SK-N-SH treated with all-trans-retinoic acid at 6 μM for 48 hours (cell line): Measurements from ENCODE around the gene EPHX1.
A peak's percentile ranks its signal among the peaks of the same experiment; 100 is the strongest.

Experiments used
- ATAC-seq: fragments of 200-7000 bp; cut with Tn5 transposase; 3 replicates; pipeline ENCODE4 v1.9.1; 2020; ENCODE audit warnings: mild to moderate bottlenecking, moderate library complexity
- ARNTL ChIP-seq: fragments of 450-650 bp; formaldehyde crosslinking; IDR thresholded peaks from 2 replicates; pipeline ENCODE4 v1.5.0; 2020; ENCODE audit warnings: low read depth, mild to moderate bottlenecking, moderate library complexity, borderline replicate concordance
- BACH2 ChIP-seq: fragments of 250-450 bp; sonication (Bioruptor Pico); IDR thresholded peaks from 2 replicates; pipeline ENCODE4 v1.9.0; 2021; ENCODE audit warnings: mild to moderate bottlenecking, borderline replicate concordance
- ESRRG ChIP-seq: fragments of 250-450 bp; sonication (Bioruptor Pico); IDR thresholded peaks from 2 replicates; pipeline ENCODE4 v1.6.1; 2021; ENCODE audit warnings: mild to moderate bottlenecking
- GLIS3 ChIP-seq: fragments of 250-450 bp; sonication (Bioruptor Pico); IDR thresholded peaks from 2 replicates; pipeline ENCODE4 v1.5.0; 2020; ENCODE audit warnings: mild to moderate bottlenecking, moderate library complexity
- ISL1 ChIP-seq: fragments of 250-450 bp; sonication (Bioruptor Pico); IDR thresholded peaks from 2 replicates; pipeline ENCODE4 v2.1.2; 2022; ENCODE audit warnings: mild to moderate bottlenecking, moderate library complexity
- OSR1 ChIP-seq: fragments of 250-450 bp; sonication (Bioruptor Pico); IDR thresholded peaks from 2 replicates; pipeline ENCODE4 v1.8.0; 2022; ENCODE audit warnings: moderate library complexity, mild to moderate bottlenecking, inconsistent platforms
- PPARA ChIP-seq: fragments of 250-450 bp; sonication (Bioruptor Pico); IDR thresholded peaks from 2 replicates; pipeline ENCODE4 v1.5.0; 2020; ENCODE audit warnings: mild to moderate bottlenecking, borderline replicate concordance
- RARB ChIP-seq: fragments of 250-450 bp; sonication (Bioruptor Pico); IDR thresholded peaks from 2 replicates; pipeline ENCODE4 v1.8.0; 2021; ENCODE audit warnings: mild to moderate bottlenecking, moderate library complexity
- SNAI2 ChIP-seq: fragments of 250-450 bp; sonication (Bioruptor Pico); IDR thresholded peaks from 2 replicates; pipeline ENCODE4 v1.5.0; 2020; ENCODE audit warnings: mild to moderate bottlenecking, moderate library complexity
- TCF4 ChIP-seq: fragments of 250-450 bp; sonication (Bioruptor Pico); IDR thresholded peaks from 2 replicates; pipeline ENCODE4 v1.8.0; 2021; ENCODE audit warnings: mild to moderate bottlenecking, moderate library complexity, borderline replicate concordance
- ZC3H10 ChIP-seq: fragments of 250-450 bp; sonication (Bioruptor Pico); IDR thresholded peaks from 2 replicates; pipeline ENCODE4 v1.5.1; 2021; ENCODE audit warnings: mild to moderate bottlenecking, moderate library complexity
- ZFP3 ChIP-seq: fragments of 250-450 bp; sonication (Bioruptor Pico); IDR thresholded peaks from 2 replicates; pipeline ENCODE4 v1.5.0; 2020; ENCODE audit warnings: mild to moderate bottlenecking, moderate library complexity
- ZFP30 ChIP-seq: fragments of 450-650 bp; formaldehyde crosslinking; IDR thresholded peaks from 2 replicates; pipeline ENCODE4 v1.5.0; 2022; ENCODE audit warnings: mild to moderate bottlenecking, moderate library complexity
- ZNF565 ChIP-seq: fragments of 450-650 bp; formaldehyde crosslinking; conservative IDR thresholded peaks from 2 replicates; pipeline ENCODE4 v1.5.0; 2020; ENCODE audit warnings: low read depth, mild to moderate bottlenecking, moderate library complexity
- ZNF70 ChIP-seq: fragments of 450-650 bp; formaldehyde crosslinking; IDR thresholded peaks from 2 replicates; pipeline ENCODE4 v1.5.0; 2020; ENCODE audit warnings: mild to moderate bottlenecking, moderate library complexity
- TF ChIP-seq, protein P1 (sequence below): fragments of 250-450 bp; sonication (Bioruptor Pico); IDR thresholded peaks from 2 replicates; pipeline ENCODE4 v1.8.0; 2021; ENCODE audit warnings: low read depth, mild to moderate bottlenecking, moderate library complexity, borderline replicate concordance
- TF ChIP-seq, protein P2 (sequence below): fragments of 250-450 bp; sonication (Bioruptor Pico); IDR thresholded peaks from 2 replicates; pipeline ENCODE4 v1.5.1; 2021; ENCODE audit warnings: mild to moderate bottlenecking, moderate library complexity
- TF ChIP-seq, protein P3 (sequence below): fragments of 250-450 bp; sonication (Bioruptor Pico); IDR thresholded peaks from 2 replicates; pipeline ENCODE4 v1.8.0; 2020; ENCODE audit warnings: mild to moderate bottlenecking, moderate library complexity, borderline replicate concordance
- TF ChIP-seq, protein P4 (sequence below): fragments of 250-450 bp; sonication (Bioruptor Pico); IDR thresholded peaks from 2 replicates; pipeline ENCODE4 v1.5.0; 2020; ENCODE audit warnings: mild to moderate bottlenecking, moderate library complexity
- TF ChIP-seq, protein P5 (sequence below): fragments of 250-450 bp; sonication (Bioruptor Pico); IDR thresholded peaks from 2 replicates; pipeline ENCODE4 v1.5.1; 2020; ENCODE audit warnings: low read depth, mild to moderate bottlenecking, moderate library complexity

The EPHX1 gene

DNA sequence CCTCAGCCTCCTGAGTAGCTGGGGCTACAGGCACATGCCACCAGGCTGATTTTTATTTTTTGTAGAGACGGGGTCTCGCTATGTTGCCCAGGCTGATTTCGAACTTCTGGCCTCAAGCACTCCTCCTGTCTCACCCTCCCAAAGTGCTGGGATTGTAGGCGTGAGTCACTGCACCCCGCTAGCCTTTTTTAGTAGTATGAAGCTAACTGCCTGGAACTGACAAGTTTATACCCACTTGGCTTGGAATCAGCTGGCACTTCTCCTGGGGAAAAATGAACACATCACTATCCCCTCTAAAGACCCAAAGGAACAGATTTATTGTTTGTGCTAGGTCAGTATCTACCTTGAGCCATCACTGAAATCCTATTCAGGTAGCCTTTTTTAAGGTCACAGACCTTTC, 53.2 kb downstream of the EPHX1 start:
- ATAC-seq = peak; percentile 9; the same call in 1 of the 3 replicates
- TF ChIP-seq ESRRG (no peak), ISL1 (CRISPR knock-in tag) (no peak), SNAI2 (no peak), GLIS3 (CRISPR knock-in tag) (no peak), ZNF565 (CRISPR knock-in tag) (no peak), PPARA (CRISPR knock-in tag) (no peak), OSR1 (no peak), ZNF70 (CRISPR knock-in tag) (no peak), ZFP30 (no peak), ZC3H10 (CRISPR knock-in tag) (no peak), RARB (no peak)
- TF ChIP-seq, protein P1, sequence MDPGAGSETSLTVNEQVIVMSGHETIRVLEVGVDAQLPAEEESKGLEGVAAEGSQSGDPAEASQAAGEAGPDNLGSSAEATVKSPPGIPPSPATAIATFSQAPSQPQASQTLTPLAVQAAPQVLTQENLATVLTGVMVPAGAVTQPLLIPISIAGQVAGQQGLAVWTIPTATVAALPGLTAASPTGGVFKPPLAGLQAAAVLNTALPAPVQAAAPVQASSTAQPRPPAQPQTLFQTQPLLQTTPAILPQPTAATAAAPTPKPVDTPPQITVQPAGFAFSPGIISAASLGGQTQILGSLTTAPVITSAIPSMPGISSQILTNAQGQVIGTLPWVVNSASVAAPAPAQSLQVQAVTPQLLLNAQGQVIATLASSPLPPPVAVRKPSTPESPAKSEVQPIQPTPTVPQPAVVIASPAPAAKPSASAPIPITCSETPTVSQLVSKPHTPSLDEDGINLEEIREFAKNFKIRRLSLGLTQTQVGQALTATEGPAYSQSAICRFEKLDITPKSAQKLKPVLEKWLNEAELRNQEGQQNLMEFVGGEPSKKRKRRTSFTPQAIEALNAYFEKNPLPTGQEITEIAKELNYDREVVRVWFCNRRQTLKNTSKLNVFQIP (CRISPR knock-in tag) = no peak
- TF ChIP-seq, protein P2, sequence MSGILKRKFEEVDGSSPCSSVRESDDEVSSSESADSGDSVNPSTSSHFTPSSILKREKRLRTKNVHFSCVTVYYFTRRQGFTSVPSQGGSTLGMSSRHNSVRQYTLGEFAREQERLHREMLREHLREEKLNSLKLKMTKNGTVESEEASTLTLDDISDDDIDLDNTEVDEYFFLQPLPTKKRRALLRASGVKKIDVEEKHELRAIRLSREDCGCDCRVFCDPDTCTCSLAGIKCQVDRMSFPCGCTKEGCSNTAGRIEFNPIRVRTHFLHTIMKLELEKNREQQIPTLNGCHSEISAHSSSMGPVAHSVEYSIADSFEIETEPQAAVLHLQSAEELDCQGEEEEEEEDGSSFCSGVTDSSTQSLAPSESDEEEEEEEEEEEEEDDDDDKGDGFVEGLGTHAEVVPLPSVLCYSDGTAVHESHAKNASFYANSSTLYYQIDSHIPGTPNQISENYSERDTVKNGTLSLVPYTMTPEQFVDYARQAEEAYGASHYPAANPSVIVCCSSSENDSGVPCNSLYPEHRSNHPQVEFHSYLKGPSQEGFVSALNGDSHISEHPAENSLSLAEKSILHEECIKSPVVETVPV (CRISPR knock-in tag) = no peak
- TF ChIP-seq, protein P3, sequence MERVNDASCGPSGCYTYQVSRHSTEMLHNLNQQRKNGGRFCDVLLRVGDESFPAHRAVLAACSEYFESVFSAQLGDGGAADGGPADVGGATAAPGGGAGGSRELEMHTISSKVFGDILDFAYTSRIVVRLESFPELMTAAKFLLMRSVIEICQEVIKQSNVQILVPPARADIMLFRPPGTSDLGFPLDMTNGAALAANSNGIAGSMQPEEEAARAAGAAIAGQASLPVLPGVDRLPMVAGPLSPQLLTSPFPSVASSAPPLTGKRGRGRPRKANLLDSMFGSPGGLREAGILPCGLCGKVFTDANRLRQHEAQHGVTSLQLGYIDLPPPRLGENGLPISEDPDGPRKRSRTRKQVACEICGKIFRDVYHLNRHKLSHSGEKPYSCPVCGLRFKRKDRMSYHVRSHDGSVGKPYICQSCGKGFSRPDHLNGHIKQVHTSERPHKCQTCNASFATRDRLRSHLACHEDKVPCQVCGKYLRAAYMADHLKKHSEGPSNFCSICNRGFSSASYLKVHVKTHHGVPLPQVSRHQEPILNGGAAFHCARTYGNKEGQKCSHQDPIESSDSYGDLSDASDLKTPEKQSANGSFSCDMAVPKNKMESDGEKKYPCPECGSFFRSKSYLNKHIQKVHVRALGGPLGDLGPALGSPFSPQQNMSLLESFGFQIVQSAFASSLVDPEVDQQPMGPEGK = no peak

DNA sequence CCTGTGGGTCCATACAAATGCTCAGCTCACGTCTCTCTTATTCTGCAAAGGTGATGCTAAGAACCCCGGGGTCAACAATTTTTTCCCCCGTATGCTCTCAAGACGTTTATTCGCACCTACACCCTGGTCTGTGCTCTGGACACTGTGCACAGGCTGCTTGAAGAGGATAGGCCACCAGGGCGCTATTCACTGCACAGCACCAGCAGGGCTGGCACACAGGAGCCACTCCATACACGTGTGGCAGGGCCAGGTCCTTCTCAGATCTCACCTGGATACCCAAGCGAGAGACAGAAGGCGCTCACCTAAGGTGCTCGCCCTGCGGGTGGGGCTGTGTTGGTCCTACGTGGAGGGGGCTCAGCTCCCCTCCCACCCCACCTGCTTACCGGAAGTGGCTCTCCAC, 55.6 kb downstream of the EPHX1 start:
- TF ChIP-seq ARNTL (CRISPR knock-in tag) (no peak), ZFP3 (CRISPR knock-in tag) (no peak), PPARA (CRISPR knock-in tag) (no peak), ZNF70 (CRISPR knock-in tag) (no peak), SNAI2 (no peak), ISL1 (CRISPR knock-in tag) (no peak), ZNF565 (CRISPR knock-in tag) (no peak)
- TF ChIP-seq, protein P4, sequence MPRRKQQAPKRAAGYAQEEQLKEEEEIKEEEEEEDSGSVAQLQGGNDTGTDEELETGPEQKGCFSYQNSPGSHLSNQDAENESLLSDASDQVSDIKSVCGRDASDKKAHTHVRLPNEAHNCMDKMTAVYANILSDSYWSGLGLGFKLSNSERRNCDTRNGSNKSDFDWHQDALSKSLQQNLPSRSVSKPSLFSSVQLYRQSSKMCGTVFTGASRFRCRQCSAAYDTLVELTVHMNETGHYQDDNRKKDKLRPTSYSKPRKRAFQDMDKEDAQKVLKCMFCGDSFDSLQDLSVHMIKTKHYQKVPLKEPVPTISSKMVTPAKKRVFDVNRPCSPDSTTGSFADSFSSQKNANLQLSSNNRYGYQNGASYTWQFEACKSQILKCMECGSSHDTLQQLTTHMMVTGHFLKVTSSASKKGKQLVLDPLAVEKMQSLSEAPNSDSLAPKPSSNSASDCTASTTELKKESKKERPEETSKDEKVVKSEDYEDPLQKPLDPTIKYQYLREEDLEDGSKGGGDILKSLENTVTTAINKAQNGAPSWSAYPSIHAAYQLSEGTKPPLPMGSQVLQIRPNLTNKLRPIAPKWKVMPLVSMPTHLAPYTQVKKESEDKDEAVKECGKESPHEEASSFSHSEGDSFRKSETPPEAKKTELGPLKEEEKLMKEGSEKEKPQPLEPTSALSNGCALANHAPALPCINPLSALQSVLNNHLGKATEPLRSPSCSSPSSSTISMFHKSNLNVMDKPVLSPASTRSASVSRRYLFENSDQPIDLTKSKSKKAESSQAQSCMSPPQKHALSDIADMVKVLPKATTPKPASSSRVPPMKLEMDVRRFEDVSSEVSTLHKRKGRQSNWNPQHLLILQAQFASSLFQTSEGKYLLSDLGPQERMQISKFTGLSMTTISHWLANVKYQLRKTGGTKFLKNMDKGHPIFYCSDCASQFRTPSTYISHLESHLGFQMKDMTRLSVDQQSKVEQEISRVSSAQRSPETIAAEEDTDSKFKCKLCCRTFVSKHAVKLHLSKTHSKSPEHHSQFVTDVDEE (CRISPR knock-in tag) = no peak
- ATAC-seq = no peak

DNA sequence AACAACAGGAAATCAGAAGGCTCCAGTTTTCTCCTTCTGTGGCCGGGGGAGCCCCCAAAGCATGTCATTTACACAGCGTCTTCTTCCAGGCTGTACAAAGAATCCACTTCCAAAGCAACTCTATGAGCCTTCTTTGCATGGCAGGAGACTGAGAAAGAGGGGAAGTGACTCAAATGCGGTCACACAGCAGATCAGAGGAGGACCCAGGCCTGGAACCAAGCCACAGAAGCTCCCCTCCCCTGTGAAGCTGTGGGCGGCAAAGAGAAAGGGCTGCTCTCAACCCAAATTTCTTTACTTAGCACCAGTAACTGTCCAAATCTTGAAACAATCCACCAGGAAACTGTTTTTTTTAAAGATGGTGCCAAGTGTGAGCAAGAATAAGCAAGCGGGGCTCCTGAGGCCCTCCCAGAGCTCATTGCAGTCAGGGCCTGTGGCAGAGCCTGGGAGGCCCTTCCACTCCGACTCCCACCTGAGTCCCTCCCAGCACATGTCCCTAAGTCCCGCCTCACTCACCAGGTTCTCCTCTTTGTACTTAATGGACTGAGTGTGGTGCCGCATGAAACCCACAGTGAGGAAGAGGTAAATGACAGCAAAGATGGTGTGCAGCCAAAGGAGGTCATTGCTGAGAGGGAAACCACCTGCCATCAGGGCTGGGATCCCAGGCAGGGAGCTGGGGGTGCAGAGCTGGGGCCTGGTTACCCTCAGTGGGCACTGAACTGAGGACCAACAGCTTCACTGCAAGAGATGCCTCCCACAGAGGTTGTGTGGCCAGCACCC, 56.3 kb downstream of the EPHX1 start:
- peak; percentile 48 for ATAC-seq
- no peak for TF ChIP-seq ZNF565 (CRISPR knock-in tag)
- TF ChIP-seq, protein P5, sequence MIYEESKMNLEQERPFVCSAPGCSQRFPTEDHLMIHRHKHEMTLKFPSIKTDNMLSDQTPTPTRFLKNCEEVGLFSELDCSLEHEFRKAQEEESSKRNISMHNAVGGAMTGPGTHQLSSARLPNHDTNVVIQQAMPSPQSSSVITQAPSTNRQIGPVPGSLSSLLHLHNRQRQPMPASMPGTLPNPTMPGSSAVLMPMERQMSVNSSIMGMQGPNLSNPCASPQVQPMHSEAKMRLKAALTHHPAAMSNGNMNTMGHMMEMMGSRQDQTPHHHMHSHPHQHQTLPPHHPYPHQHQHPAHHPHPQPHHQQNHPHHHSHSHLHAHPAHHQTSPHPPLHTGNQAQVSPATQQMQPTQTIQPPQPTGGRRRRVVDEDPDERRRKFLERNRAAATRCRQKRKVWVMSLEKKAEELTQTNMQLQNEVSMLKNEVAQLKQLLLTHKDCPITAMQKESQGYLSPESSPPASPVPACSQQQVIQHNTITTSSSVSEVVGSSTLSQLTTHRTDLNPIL (CRISPR knock-in tag) = no peak
- TF ChIP-seq, protein P3 = no peak
- TF ChIP-seq SNAI2 = no peak
- TF ChIP-seq TCF4 (CRISPR knock-in tag) = no peak
- no peak for TF ChIP-seq ISL1 (CRISPR knock-in tag)
- TF ChIP-seq ZFP3 (CRISPR knock-in tag) = no peak
- TF ChIP-seq RARB = no peak
- TF ChIP-seq, protein P4 (CRISPR knock-in tag) = no peak
- no peak for TF ChIP-seq PPARA (CRISPR knock-in tag)
- no peak for TF ChIP-seq BACH2 (CRISPR knock-in tag)
- TF ChIP-seq, protein P1 (CRISPR knock-in tag) = no peak
- no peak for TF ChIP-seq ESRRG
